ENCODE results near the gene LGALS13.

GRCh38 chr19:39631178-39631577, 28.9 kb downstream of the LGALS13 start:
- TF ChIP-seq CTCF (IDR thresholded peaks at IDR 0.05) (no peak), POLR2A (IDR thresholded peaks at IDR 0.05) (no peak), EP300 (IDR thresholded peaks at IDR 0.05) (no peak)
